Caco-2 (cell line): Measurements from ENCODE around the gene OR6P1. TPM values are rescaled to one million over a fixed set of nuclear protein-coding genes. Genes with fewer than 3 reads are reported as not detected.

Experiments
- BruUV-seq: library from RNA; stranded (reverse); fragments of 400-500 nt; replicated peaks from 2 replicates; lab custom pipeline; 2021; lab: Mats Ljungman, UMichigan
- CTCF ChIA-PET: fragments of 300-600 bp; sonication (Branson Sonifier 250); formaldehyde crosslinking; loops from one replicate; lab custom pipeline; 2022; ENCODE audit warnings: antibody characterized with exemption; lab: Charles Lee
- POLR2A ChIA-PET: fragments of 300-600 bp; sonication (Branson Sonifier 250); formaldehyde crosslinking; loops from one replicate; lab custom pipeline; 2022; ENCODE audit warnings: antibody characterized with exemption; lab: Charles Lee
- DNase-seq, 2 experiments: peaks; one replicate each; pipeline versions ENCODE4 v3.0.0 to v3.0.0-alpha.2; 2020 to 2022
- H3K27me3 ChIP-seq: replicated peaks from 2 replicates; pipeline ENCODE4 v1.6.0; 2011; ENCODE audit warnings: low read length; ENCODE audit not compliant: control insufficient read depth, insufficient read depth
- H3K36me3 ChIP-seq: 2 replicates; pipeline ENCODE4 v1.5.1; 2011; ENCODE audit warnings: low read length; ENCODE audit not compliant: control insufficient read depth, insufficient read depth
- H3K4me1 ChIP-seq: fragments of 250-450 bp; sonication (Bioruptor Pico); 2 replicates; pipeline ENCODE4 v1.5.1; 2020; ENCODE audit warnings: mild to moderate bottlenecking
- H3K4me3 ChIP-seq: 2 replicates; pipeline ENCODE4 v1.5.1; 2011; ENCODE audit warnings: low read depth, mild to moderate bottlenecking, control low read depth, low read length
- H3K9me3 ChIP-seq: fragments of 250-450 bp; sonication (Bioruptor Pico); 2 replicates; pipeline ENCODE4 v1.5.1; 2020; ENCODE audit warnings: mild to moderate bottlenecking, moderate library complexity
- H3K27ac Mint-ChIP-seq: one replicate; pipeline ENCODE4 v1.8.0; 2022; ENCODE audit warnings: mixed read lengths; ENCODE audit not compliant: unreplicated experiment
- H3K27me3 Mint-ChIP-seq: one replicate; pipeline ENCODE4 v1.8.0; 2022; ENCODE audit warnings: mixed read lengths; ENCODE audit not compliant: insufficient read depth, unreplicated experiment
- H3K36me3 Mint-ChIP-seq: one replicate; pipeline ENCODE4 v1.8.0; 2022; ENCODE audit warnings: mild to moderate bottlenecking, mixed read lengths; ENCODE audit not compliant: insufficient read depth, unreplicated experiment
- H3K4me1 Mint-ChIP-seq: one replicate; pipeline ENCODE4 v1.8.0; 2022; ENCODE audit warnings: low read depth, mixed read lengths; ENCODE audit not compliant: unreplicated experiment
- H3K4me3 Mint-ChIP-seq: one replicate; pipeline ENCODE4 v1.8.0; 2022; ENCODE audit warnings: mild to moderate bottlenecking, moderate library complexity, mixed read lengths; ENCODE audit not compliant: unreplicated experiment
- H3K9me3 Mint-ChIP-seq: one replicate; pipeline ENCODE4 v1.8.0; 2022; ENCODE audit warnings: mixed read lengths; ENCODE audit not compliant: unreplicated experiment
- intact Hi-C: fragments of 100-400 bp; cut with micrococcal nuclease; formaldehyde crosslinking; loops from one replicate; pipeline ENCODE4 v1.10.0; 2022; ENCODE audit not compliant: unreplicated experiment
- total RNA-seq: library from RNA; stranded (reverse); gene quantifications from 2 replicates; pipeline ENCODE4 v1.2.3, GENCODE V29; 2022
- TF ChIP-seq, protein P1 (sequence below), 2 experiments: fragments of 200-600 bp in 1 of 2; IDR thresholded peaks; 1 replicate in 1 of 2; 2 replicates in 1 of 2; pipeline versions ENCODE4 v1.5.1 to v1.8.0; 2011 to 2022; ENCODE audit warnings: antibody characterized with exemption in 1 of 2, control low read depth in 1 of 2, inconsistent platforms in 1 of 2, low read depth in 1 of 2, low read length in 1 of 2, mild to moderate bottlenecking in 1 of 2, moderate library complexity in 1 of 2; ENCODE audit not compliant: insufficient read depth in 1 of 2, severe bottlenecking in 1 of 2, unreplicated experiment in 1 of 2

OR6P1 gene
- total RNA-seq, 1 experiment from 2014 or later = not detected

- ChIA-PET CTCF (no interaction called here), POLR2A (no interaction called here)
- TF ChIP-seq, protein P1, sequence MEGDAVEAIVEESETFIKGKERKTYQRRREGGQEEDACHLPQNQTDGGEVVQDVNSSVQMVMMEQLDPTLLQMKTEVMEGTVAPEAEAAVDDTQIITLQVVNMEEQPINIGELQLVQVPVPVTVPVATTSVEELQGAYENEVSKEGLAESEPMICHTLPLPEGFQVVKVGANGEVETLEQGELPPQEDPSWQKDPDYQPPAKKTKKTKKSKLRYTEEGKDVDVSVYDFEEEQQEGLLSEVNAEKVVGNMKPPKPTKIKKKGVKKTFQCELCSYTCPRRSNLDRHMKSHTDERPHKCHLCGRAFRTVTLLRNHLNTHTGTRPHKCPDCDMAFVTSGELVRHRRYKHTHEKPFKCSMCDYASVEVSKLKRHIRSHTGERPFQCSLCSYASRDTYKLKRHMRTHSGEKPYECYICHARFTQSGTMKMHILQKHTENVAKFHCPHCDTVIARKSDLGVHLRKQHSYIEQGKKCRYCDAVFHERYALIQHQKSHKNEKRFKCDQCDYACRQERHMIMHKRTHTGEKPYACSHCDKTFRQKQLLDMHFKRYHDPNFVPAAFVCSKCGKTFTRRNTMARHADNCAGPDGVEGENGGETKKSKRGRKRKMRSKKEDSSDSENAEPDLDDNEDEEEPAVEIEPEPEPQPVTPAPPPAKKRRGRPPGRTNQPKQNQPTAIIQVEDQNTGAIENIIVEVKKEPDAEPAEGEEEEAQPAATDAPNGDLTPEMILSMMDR (IDR thresholded peaks at IDR 0.05; ENCODE audit: insufficient read depth in 1 of 2, low read depth in 1 of 2, low read length in 1 of 2, severe bottlenecking in 1 of 2, unreplicated experiment in 1 of 2) = no peak
- Histone ChIP-seq H3K9me3 (no peaks in the 10 kb centered on the region), H3K27me3 (no peaks in the 10 kb centered on the region), H3K36me3 (no peaks in the 10 kb centered on the region), H3K4me3 (no peak overlapping the region), H3K4me1 (no peaks in the 10 kb centered on the region)
- peaks cover 7% of the 10 kb centered on the region for H3K27me3 Mint-ChIP-seq
- no peak for DNase-seq
- H3K4me1 Mint-ChIP-seq = no peaks in the 10 kb centered on the region
- H3K9me3 Mint-ChIP-seq = no peaks in the 10 kb centered on the region
- BruUV-seq = no TSS peak
- H3K27ac Mint-ChIP-seq = no peak overlapping the region
- intact Hi-C loops = no loop called here
- H3K36me3 Mint-ChIP-seq = no peaks in the 10 kb centered on the region
- no peak overlapping the region for H3K4me3 Mint-ChIP-seq
These were observed 49.3 kb downstream of the OR6P1 start for GRCh38 chr1:158520955-158521665.

DNA sequence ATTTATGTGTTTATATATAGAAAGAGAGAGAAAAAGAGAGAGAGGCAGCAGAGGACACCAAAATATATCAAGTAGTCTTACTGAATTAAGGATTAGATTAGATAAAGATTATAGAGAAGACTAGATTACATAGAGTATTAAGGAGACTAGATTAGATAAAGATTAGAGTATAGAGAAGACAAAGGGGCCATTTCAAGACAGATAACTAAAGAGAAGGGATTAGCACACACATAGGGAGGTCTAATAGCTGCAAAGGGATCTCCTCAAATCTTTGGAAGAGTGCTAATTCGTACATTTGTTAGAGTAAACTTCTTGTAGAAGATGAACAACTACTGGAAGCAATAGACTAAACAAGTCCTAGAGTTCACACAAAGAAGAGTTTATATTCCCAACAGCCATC lies 50.4 kb downstream of the OR6P1 start:
- CTCF ChIA-PET = no interaction called here
- Histone ChIP-seq H3K4me1 (no peaks in the 10 kb centered on the region), H3K9me3 (no peaks in the 10 kb centered on the region), H3K36me3 (no peaks in the 10 kb centered on the region), H3K27me3 (no peaks in the 10 kb centered on the region), H3K4me3 (no peak overlapping the region)
- Mint-ChIP-seq H3K27me3 (peaks cover 10% of the 10 kb centered on the region), H3K9me3 (no peaks in the 10 kb centered on the region), H3K4me1 (no peaks in the 10 kb centered on the region), H3K27ac (no peak overlapping the region), H3K36me3 (no peaks in the 10 kb centered on the region), H3K4me3 (no peak overlapping the region)
- intact Hi-C loops = no loop called here
- TF ChIP-seq, protein P1 (IDR thresholded peaks at IDR 0.05; ENCODE audit: insufficient read depth in 1 of 2, low read depth in 1 of 2, low read length in 1 of 2, severe bottlenecking in 1 of 2, unreplicated experiment in 1 of 2) = no peak
- POLR2A ChIA-PET = no interaction called here
- BruUV-seq = no TSS peak
- DNase-seq = no peak

- Histone ChIP-seq H3K36me3 (no peaks in the 10 kb centered on the region), H3K4me1 (no peaks in the 10 kb centered on the region), H3K4me3 (no peak overlapping the region), H3K9me3 (no peaks in the 10 kb centered on the region), H3K27me3 (no peaks in the 10 kb centered on the region)
- Mint-ChIP-seq H3K36me3 (no peaks in the 10 kb centered on the region), H3K4me1 (no peaks in the 10 kb centered on the region), H3K27me3 (peaks cover 5% of the 10 kb centered on the region), H3K4me3 (no peak overlapping the region), H3K9me3 (no peaks in the 10 kb centered on the region), H3K27ac (no peak overlapping the region)
- DNase-seq = no peak
- ChIA-PET POLR2A (no interaction called here), CTCF (no interaction called here)
- TF ChIP-seq, protein P1 (IDR thresholded peaks at IDR 0.05; ENCODE audit: insufficient read depth in 1 of 2, low read depth in 1 of 2, low read length in 1 of 2, severe bottlenecking in 1 of 2, unreplicated experiment in 1 of 2) = no peak
- intact Hi-C loops = no loop called here
- no TSS peak for BruUV-seq
These were observed 53.4 kb downstream of the OR6P1 start for GRCh38 chr1:158516966-158517365.

Other genes starting within 250 kb of the OR6P1 start
- gene CD1B, start 239.0 kb downstream of the OR6P1 start, total RNA-seq = not detected in 2 replicates
- not detected in 2 replicates for gene CD1E, start 216.7 kb downstream of the OR6P1 start, total RNA-seq
- not detected in 2 replicates for gene OR10T2, start 171.1 kb downstream of the OR6P1 start, total RNA-seq
- not detected in 2 replicates for gene OR10K2, start 144.3 kb downstream of the OR6P1 start, total RNA-seq
- gene OR10K1, start 108.7 kb downstream of the OR6P1 start, total RNA-seq = not detected in 2 replicates
- gene OR10R2, start 98.4 kb downstream of the OR6P1 start, total RNA-seq = not detected in 2 replicates
- gene OR6Y1, start 16.2 kb downstream of the OR6P1 start, total RNA-seq = not detected in 2 replicates
- not detected in 2 replicates for gene OR10X1, start 9.3 kb upstream of the OR6P1 start, total RNA-seq
- gene OR10Z1, start 34.7 kb upstream of the OR6P1 start, total RNA-seq = not detected in 2 replicates
- gene SPTA1, start 116.1 kb upstream of the OR6P1 start, total RNA-seq = not detected in 2 replicates
- gene OR6K2, start 130.1 kb upstream of the OR6P1 start, total RNA-seq = not detected in 2 replicates
- not detected in 2 replicates for gene OR6K3, start 150.1 kb upstream of the OR6P1 start, total RNA-seq
- gene OR6K6, start 184.1 kb upstream of the OR6P1 start, total RNA-seq = not detected in 2 replicates
- not detected in 2 replicates for gene OR6N1, start 201.6 kb upstream of the OR6P1 start, total RNA-seq
- not detected in 2 replicates for gene OR6N2, start 210.6 kb upstream of the OR6P1 start, total RNA-seq